Neural cell (in vitro differentiated cells): ENCODE data around the gene PRPF40A. TPM values are rescaled to one million over a fixed set of nuclear protein-coding genes. Genes with fewer than 3 reads are reported as not detected.

ENCODE experiments used
- H2AFZ ChIP-seq: fragments of 200-600, 300-800 bp; sonication (generic), shearing (Covaris generic); 2 replicates; pipeline ENCODE4 v1.6.0; 2014; ENCODE audit warnings: low read depth, mild to moderate bottlenecking, antibody characterized with exemption, low read length, moderate library complexity
- H3F3A ChIP-seq: fragments of 200-600 bp; shearing (Covaris generic); 2 replicates; pipeline ENCODE4 v1.6.1; 2016; ENCODE audit warnings: mild to moderate bottlenecking, moderate library complexity, mixed read lengths, antibody characterized with exemption, low read length; ENCODE audit not compliant: insufficient read depth, poor library complexity, severe bottlenecking
- H3K27ac ChIP-seq: fragments of 200-600, 300-800 bp; sonication (generic), shearing (Covaris generic); 2 replicates; pipeline ENCODE4 v1.5.1; 2014; ENCODE audit warnings: mild to moderate bottlenecking, low read length, moderate library complexity
- H3K27me3 ChIP-seq: fragments of 300-800, 200-600 bp; sonication (generic), shearing (Covaris generic); 2 replicates; pipeline ENCODE4 v1.6.0; 2014; ENCODE audit warnings: mild to moderate bottlenecking, low read depth, low read length, moderate library complexity; ENCODE audit not compliant: insufficient read depth
- H3K36me3 ChIP-seq: fragments of 300-800, 200-600 bp; sonication (generic), shearing (Covaris generic); 2 replicates; pipeline ENCODE4 v1.5.1; 2014; ENCODE audit warnings: mild to moderate bottlenecking, antibody characterized with exemption, low read length, moderate library complexity; ENCODE audit not compliant: insufficient read depth
- H3K4me2 ChIP-seq: fragments of 300-800, 200-600 bp; sonication (generic), shearing (Covaris generic); 2 replicates; pipeline ENCODE4 v1.6.0; 2014; ENCODE audit warnings: mild to moderate bottlenecking, low read length
- H3K4me3 ChIP-seq: fragments of 300-800, 200-600 bp; sonication (generic), shearing (Covaris generic); 2 replicates; pipeline ENCODE4 v1.5.1; 2014; ENCODE audit warnings: mild to moderate bottlenecking, low read length, moderate library complexity
- H3K79me2 ChIP-seq: fragments of 200-600 bp; shearing (Covaris generic); replicated peaks from 2 replicates; pipeline ENCODE4 v1.6.0; 2014; ENCODE audit warnings: mild to moderate bottlenecking, low read length, moderate library complexity; ENCODE audit not compliant: insufficient read depth
- H3K9ac ChIP-seq: fragments of 300-800, 200-600 bp; sonication (generic), shearing (Covaris generic); 2 replicates; pipeline ENCODE4 v1.6.1; 2016; ENCODE audit warnings: mild to moderate bottlenecking, low read length, mixed read lengths
- H3K9me2 ChIP-seq: fragments of 200-600 bp; shearing (Covaris generic); 2 replicates; pipeline ENCODE4 v1.6.1; 2016; ENCODE audit warnings: mild to moderate bottlenecking, low read length, mixed read lengths; ENCODE audit not compliant: insufficient read depth
- H3K9me3 ChIP-seq: fragments of 200-600, 300-800 bp; sonication (generic), shearing (Covaris generic); 2 replicates; pipeline ENCODE4 v1.6.1; 2016; ENCODE audit warnings: mild to moderate bottlenecking, mixed run types, low read length, moderate library complexity, mixed read lengths
- H4K20me1 ChIP-seq: fragments of 200-600 bp; shearing (Covaris generic); 2 replicates; pipeline ENCODE4 v1.6.1; 2016; ENCODE audit warnings: mild to moderate bottlenecking, mixed run types; ENCODE audit not compliant: insufficient read depth
- EP300 ChIP-seq: fragments of 450-650 bp; conservative IDR thresholded peaks from 2 replicates; pipeline ENCODE4 v1.6.1; 2014; ENCODE audit warnings: antibody characterized with exemption, mild to moderate bottlenecking, moderate library complexity; ENCODE audit not compliant: poor library complexity, severe bottlenecking
- EZH2 ChIP-seq: fragments of 200-600, 300-800 bp; shearing (Covaris generic), sonication (generic); IDR thresholded peaks from 2 replicates; pipeline ENCODE4 v1.6.1; 2014; ENCODE audit warnings: antibody characterized with exemption, low read length, borderline replicate concordance, mild to moderate bottlenecking; ENCODE audit not compliant: insufficient read depth, poor library complexity, severe bottlenecking
- MXI1 ChIP-seq: fragments of 450-650 bp; conservative IDR thresholded peaks from 2 replicates; pipeline ENCODE4 v1.6.1; 2014; ENCODE audit warnings: antibody characterized with exemption, mild to moderate bottlenecking; ENCODE audit not compliant: poor library complexity, severe bottlenecking
- POLR2AphosphoS5 ChIP-seq: IDR thresholded peaks from 2 replicates; pipeline ENCODE4 v1.6.1; 2012
- RAD21 ChIP-seq: fragments of 450-650 bp; conservative IDR thresholded peaks from 2 replicates; pipeline ENCODE4 v1.6.1; 2014; ENCODE audit warnings: antibody characterized with exemption, mild to moderate bottlenecking, moderate library complexity
- SMC3 ChIP-seq: fragments of 450-650 bp; conservative IDR thresholded peaks from 2 replicates; pipeline ENCODE4 v1.6.1; 2014; ENCODE audit warnings: antibody characterized with exemption, mild to moderate bottlenecking, moderate library complexity; ENCODE audit not compliant: poor library complexity
- TAF1 ChIP-seq: IDR thresholded peaks from 2 replicates; pipeline ENCODE4 v1.6.1; 2012; ENCODE audit warnings: low read depth
- polyA plus RNA-seq: library from polyadenylated mRNA; depleted of rRNA; stranded (reverse); fragments of >200 nt; gene quantifications from 2 replicates; pipeline ENCODE4 v1.2.3, GENCODE V29; 2014
- TF ChIP-seq, protein P1 (sequence below): fragments of 450-650 bp; IDR thresholded peaks from 2 replicates; pipeline ENCODE4 v1.5.1; 2014; ENCODE audit warnings: antibody characterized with exemption, mild to moderate bottlenecking, moderate library complexity; ENCODE audit not compliant: poor library complexity, severe bottlenecking
- TF ChIP-seq, protein P2 (sequence below): IDR thresholded peaks from 2 replicates; pipeline ENCODE4 v1.6.1; 2012; ENCODE audit warnings: borderline replicate concordance

PRPF40A gene
- polyA plus RNA-seq, 1 donor from 2014 or later, result 105 TPM

DNA sequence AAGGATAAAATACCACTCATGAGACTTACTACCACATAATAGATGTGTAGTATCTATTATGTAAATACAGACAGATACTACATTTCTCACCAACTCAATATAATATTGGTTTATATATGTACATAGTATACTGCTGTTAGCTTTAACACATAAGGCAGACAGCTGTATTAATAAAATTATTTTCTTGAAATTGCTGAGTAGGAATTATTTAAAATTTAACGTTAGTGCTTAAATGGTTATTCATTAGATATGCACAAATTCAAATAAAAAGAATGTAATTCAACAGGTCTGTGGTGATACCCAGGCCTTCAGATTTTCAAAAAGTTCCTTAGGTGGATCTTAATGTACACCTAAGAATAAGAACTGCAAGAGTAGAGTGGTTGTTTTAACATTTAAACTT, 59.0 kb downstream of the PRPF40A start:
- Histone ChIP-seq H3K4me3 (no peak overlapping the region), H3K27me3 (no peaks in the 10 kb centered on the region), H3K9ac (no peak overlapping the region), H3K36me3 (peaks cover 15% of the 10 kb centered on the region), H3K4me2 (no peak overlapping the region), H2AFZ (no peak overlapping the region), H3K79me2 (no peaks in the 10 kb centered on the region), H3F3A (no peaks in the 10 kb centered on the region), H4K20me1 (no peaks in the 10 kb centered on the region), H3K9me2 (no peaks in the 10 kb centered on the region), H3K9me3 (no peaks in the 10 kb centered on the region), H3K27ac (no peak overlapping the region)
- TF ChIP-seq, protein P1, sequence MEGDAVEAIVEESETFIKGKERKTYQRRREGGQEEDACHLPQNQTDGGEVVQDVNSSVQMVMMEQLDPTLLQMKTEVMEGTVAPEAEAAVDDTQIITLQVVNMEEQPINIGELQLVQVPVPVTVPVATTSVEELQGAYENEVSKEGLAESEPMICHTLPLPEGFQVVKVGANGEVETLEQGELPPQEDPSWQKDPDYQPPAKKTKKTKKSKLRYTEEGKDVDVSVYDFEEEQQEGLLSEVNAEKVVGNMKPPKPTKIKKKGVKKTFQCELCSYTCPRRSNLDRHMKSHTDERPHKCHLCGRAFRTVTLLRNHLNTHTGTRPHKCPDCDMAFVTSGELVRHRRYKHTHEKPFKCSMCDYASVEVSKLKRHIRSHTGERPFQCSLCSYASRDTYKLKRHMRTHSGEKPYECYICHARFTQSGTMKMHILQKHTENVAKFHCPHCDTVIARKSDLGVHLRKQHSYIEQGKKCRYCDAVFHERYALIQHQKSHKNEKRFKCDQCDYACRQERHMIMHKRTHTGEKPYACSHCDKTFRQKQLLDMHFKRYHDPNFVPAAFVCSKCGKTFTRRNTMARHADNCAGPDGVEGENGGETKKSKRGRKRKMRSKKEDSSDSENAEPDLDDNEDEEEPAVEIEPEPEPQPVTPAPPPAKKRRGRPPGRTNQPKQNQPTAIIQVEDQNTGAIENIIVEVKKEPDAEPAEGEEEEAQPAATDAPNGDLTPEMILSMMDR, result no peak
- TF ChIP-seq MXI1, result no peak
- TF ChIP-seq POLR2AphosphoS5, result no peak
- TF ChIP-seq EP300, result no peak
- no peak for TF ChIP-seq TAF1
- TF ChIP-seq RAD21, result no peak
- no peak for TF ChIP-seq SMC3
- TF ChIP-seq, protein P2, sequence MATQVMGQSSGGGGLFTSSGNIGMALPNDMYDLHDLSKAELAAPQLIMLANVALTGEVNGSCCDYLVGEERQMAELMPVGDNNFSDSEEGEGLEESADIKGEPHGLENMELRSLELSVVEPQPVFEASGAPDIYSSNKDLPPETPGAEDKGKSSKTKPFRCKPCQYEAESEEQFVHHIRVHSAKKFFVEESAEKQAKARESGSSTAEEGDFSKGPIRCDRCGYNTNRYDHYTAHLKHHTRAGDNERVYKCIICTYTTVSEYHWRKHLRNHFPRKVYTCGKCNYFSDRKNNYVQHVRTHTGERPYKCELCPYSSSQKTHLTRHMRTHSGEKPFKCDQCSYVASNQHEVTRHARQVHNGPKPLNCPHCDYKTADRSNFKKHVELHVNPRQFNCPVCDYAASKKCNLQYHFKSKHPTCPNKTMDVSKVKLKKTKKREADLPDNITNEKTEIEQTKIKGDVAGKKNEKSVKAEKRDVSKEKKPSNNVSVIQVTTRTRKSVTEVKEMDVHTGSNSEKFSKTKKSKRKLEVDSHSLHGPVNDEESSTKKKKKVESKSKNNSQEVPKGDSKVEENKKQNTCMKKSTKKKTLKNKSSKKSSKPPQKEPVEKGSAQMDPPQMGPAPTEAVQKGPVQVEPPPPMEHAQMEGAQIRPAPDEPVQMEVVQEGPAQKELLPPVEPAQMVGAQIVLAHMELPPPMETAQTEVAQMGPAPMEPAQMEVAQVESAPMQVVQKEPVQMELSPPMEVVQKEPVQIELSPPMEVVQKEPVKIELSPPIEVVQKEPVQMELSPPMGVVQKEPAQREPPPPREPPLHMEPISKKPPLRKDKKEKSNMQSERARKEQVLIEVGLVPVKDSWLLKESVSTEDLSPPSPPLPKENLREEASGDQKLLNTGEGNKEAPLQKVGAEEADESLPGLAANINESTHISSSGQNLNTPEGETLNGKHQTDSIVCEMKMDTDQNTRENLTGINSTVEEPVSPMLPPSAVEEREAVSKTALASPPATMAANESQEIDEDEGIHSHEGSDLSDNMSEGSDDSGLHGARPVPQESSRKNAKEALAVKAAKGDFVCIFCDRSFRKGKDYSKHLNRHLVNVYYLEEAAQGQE, result no peak
- TF ChIP-seq EZH2, result no peak

DNA sequence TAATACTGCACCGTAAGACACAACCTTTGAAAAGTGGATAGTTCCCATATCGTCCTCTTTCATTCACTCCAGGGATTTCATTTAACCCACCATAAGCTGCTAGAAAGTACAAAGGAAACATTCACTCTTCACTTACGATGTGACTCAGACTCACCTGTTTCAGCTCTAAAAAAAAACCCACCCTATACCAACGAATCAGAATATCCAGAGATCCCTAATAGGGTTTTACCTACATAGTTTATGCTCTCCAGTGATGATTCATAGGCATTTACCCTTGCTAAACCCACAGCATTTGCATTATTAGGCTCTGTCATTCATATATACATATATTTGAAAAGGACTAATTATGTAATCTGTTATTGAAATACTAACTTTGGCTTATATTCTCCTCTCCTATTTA, 60.2 kb downstream of the PRPF40A start:
- no peaks in the 10 kb centered on the region for H3K27me3 ChIP-seq
- no peak for TF ChIP-seq SMC3
- no peak for TF ChIP-seq MXI1
- TF ChIP-seq POLR2AphosphoS5, result no peak
- TF ChIP-seq EP300, result no peak
- TF ChIP-seq, protein P2, result no peak
- no peak for TF ChIP-seq RAD21
- TF ChIP-seq EZH2, result no peak
- TF ChIP-seq, protein P1, result no peak
- no peak for TF ChIP-seq TAF1
- no peaks in the 10 kb centered on the region for H3K79me2 ChIP-seq
- no peaks in the 10 kb centered on the region for H3F3A ChIP-seq
- no peak overlapping the region for H2AFZ ChIP-seq
- H3K9me3 ChIP-seq, result no peaks in the 10 kb centered on the region
- peaks cover 15% of the 10 kb centered on the region for H3K36me3 ChIP-seq
- H3K27ac ChIP-seq, result no peak overlapping the region
- H3K4me3 ChIP-seq, result no peak overlapping the region
- H3K9ac ChIP-seq, result no peak overlapping the region
- no peak overlapping the region for H3K4me2 ChIP-seq
- H3K9me2 ChIP-seq, result no peaks in the 10 kb centered on the region
- H4K20me1 ChIP-seq, result no peaks in the 10 kb centered on the region
